Activated CD4-positive, alpha-beta T cell treated with anti-CD3 and anti-CD28 coated beads, Interleukin-2, amount 50 U/mL, for 1 hour (primary cell): Measurements from ENCODE around the gene LRCH4.
"Not testable (repeated sequence)": the region's sequence is repeated elsewhere in the genome, so short reads cannot be mapped to it uniquely, and the experiment has no call there.

Source experiments
- DNase-seq: peaks from one replicate; pipeline ENCODE4 v3.0.0-alpha.2; 2020

LRCH4 gene

GRCh38 chr7:100565133-100565571, 20.8 kb downstream of the LRCH4 start:
- no peak for DNase-seq

- not testable (repeated sequence) for DNase-seq
Measured at GRCh38 chr7:100564405-100564804, 21.5 kb downstream of the LRCH4 start.

- DNase-seq: peak; percentile 87
Measured at GRCh38 chr7:100563809-100564400, 22.0 kb downstream of the LRCH4 start.

- DNase-seq: no peak
Measured at GRCh38 chr7:100563100-100563564, 22.8 kb downstream of the LRCH4 start.

- DNase-seq: no peak
Measured at GRCh38 chr7:100562195-100563099, 23.5 kb downstream of the LRCH4 start.

GRCh38 chr7:100561491-100562194, 24.3 kb downstream of the LRCH4 start:
- no peak for DNase-seq

GRCh38 chr7:100559127-100559526, 26.8 kb downstream of the LRCH4 start:
- no peak for DNase-seq

GRCh38 chr7:100556541-100556940, 29.4 kb downstream of the LRCH4 start:
- DNase-seq: no peak

GRCh38 chr7:100555701-100556100, 30.2 kb downstream of the LRCH4 start:
- DNase-seq: no peak

- no peak for DNase-seq
Measured at GRCh38 chr7:100553032-100553431, 32.9 kb downstream of the LRCH4 start.

- no peak for DNase-seq
Measured at GRCh38 chr7:100552532-100552931, 33.4 kb downstream of the LRCH4 start.

GRCh38 chr7:100548446-100548845, 37.5 kb downstream of the LRCH4 start:
- not testable (repeated sequence) for DNase-seq

- no peak for DNase-seq
Measured at GRCh38 chr7:100547872-100548271, 38.1 kb downstream of the LRCH4 start.

GRCh38 chr7:100546926-100547800, 38.8 kb downstream of the LRCH4 start:
- no peak for DNase-seq

GRCh38 chr7:100546129-100546925, 39.6 kb downstream of the LRCH4 start:
- no peak for DNase-seq

GRCh38 chr7:100545360-100546128, 40.4 kb downstream of the LRCH4 start:
- peak; percentile 46 for DNase-seq

- DNase-seq: no peak
Measured at GRCh38 chr7:100544967-100545359, 41.0 kb downstream of the LRCH4 start.

- no peak for DNase-seq
Measured at GRCh38 chr7:100544386-100544785, 41.5 kb downstream of the LRCH4 start.

GRCh38 chr7:100543586-100543985, 42.3 kb downstream of the LRCH4 start:
- DNase-seq: no peak

GRCh38 chr7:100541309-100541708, 44.6 kb downstream of the LRCH4 start:
- not testable (repeated sequence) for DNase-seq
